Effector memory CD4-positive, alpha-beta T cell (primary cell): ENCODE results near the gene SH3BGR.

Experiments
- DNase-seq, 3 donors: peaks; one replicate each; pipeline ENCODE4 v3.0.0-alpha.2; 2020
- H3K27ac ChIP-seq: 2 replicates; pipeline ENCODE4 v1.7.0; 2013; ENCODE audit warnings: mild to moderate bottlenecking, low read length, moderate library complexity; ENCODE audit not compliant: insufficient read depth, poor library complexity, severe bottlenecking
- H3K27me3 ChIP-seq: replicated peaks from 2 replicates; pipeline ENCODE4 v1.7.0; 2013; ENCODE audit warnings: mild to moderate bottlenecking, low read length; ENCODE audit not compliant: insufficient read depth, control insufficient read depth, poor library complexity, severe bottlenecking
- H3K36me3 ChIP-seq: 2 replicates; pipeline ENCODE4 v1.7.0; 2013; ENCODE audit warnings: mild to moderate bottlenecking, low read length, moderate library complexity; ENCODE audit not compliant: control insufficient read depth, insufficient read depth
- H3K4me1 ChIP-seq: 2 replicates; pipeline ENCODE4 v1.7.0; 2013; ENCODE audit warnings: low read length, mild to moderate bottlenecking; ENCODE audit not compliant: control insufficient read depth, insufficient read depth, poor library complexity, severe bottlenecking
- H3K4me3 ChIP-seq: 2 replicates; pipeline ENCODE4 v1.7.0; 2013; ENCODE audit warnings: low read length, low read depth, mild to moderate bottlenecking; ENCODE audit not compliant: insufficient read depth, poor library complexity, severe bottlenecking
- H3K9me3 ChIP-seq: 2 replicates; pipeline ENCODE4 v1.7.0; 2013; ENCODE audit warnings: mild to moderate bottlenecking, low read length, moderate library complexity; ENCODE audit not compliant: control insufficient read depth

The SH3BGR gene

DNA sequence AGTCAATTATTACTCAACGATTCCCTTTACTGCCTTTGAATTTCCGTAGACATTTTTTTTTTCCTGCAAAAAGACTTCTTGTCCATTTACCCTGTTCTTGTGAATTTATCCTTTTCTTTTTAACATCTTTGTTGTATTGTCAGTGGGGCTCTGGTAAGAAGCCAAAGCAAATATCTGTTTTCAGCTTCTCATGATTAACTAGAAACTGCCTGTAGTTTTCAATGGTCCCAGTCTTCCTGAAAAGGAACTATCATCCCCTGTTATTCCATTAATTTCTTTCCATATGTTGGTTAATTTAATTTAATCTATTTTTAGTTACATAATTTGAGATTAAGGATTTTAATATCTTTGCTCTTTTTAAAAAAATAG is 28.0 kb downstream of the SH3BGR start:
- no peaks in the 10 kb centered on the region for H3K27me3 ChIP-seq
- no peaks in the 10 kb centered on the region for H3K9me3 ChIP-seq
- no peak overlapping the region for H3K27ac ChIP-seq
- H3K4me1 ChIP-seq: no peaks in the 10 kb centered on the region
- H3K36me3 ChIP-seq: no peaks in the 10 kb centered on the region
- H3K4me3 ChIP-seq: no peak overlapping the region
- no peak for DNase-seq

DNA sequence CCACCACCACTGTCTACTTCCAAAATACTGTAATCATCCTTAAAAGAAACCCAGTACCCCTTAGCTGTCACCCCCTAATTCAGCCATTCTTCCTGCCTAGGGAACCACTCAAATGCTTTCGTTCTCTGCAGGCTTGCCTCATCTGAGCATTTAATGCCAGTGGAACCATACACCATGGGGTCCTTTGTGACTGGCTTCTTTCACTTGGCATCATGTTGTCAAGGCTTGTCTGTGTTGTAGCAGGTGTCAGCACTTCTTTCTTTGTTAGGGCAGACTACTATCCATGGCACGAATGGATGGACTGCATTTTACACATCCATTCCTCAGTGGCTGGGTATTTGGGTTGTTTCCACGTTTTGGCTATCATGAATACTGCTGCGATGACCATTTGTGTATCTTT is 28.5 kb downstream of the SH3BGR start:
- Histone ChIP-seq H3K9me3 (no peaks in the 10 kb centered on the region), H3K4me3 (no peak overlapping the region), H3K36me3 (no peaks in the 10 kb centered on the region), H3K27ac (no peak overlapping the region), H3K27me3 (no peaks in the 10 kb centered on the region), H3K4me1 (no peaks in the 10 kb centered on the region)
- no peak for DNase-seq

DNA sequence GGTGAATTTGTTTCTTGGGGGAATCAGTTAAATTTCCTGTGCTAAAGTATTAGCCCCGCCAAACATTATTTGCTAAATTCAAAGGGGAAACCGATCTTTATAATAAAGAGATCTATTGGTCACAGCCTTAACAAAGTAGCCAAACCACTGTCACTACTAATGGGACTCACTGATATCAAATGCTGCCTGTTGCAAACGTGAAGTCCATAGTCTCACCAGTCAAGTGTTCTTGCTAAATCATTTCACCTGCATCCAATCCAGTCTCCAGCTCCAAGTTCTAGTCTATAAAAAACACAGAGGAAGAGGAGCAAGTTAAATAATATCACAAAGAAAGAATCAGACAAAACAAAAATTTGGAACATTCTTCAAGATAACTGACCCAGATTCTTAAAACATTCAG is 30.1 kb downstream of the SH3BGR start:
- no peaks in the 10 kb centered on the region for H3K4me1 ChIP-seq
- no peaks in the 10 kb centered on the region for H3K36me3 ChIP-seq
- no peak overlapping the region for H3K4me3 ChIP-seq
- no peaks in the 10 kb centered on the region for H3K9me3 ChIP-seq
- no peaks in the 10 kb centered on the region for H3K27me3 ChIP-seq
- no peak overlapping the region for H3K27ac ChIP-seq
- DNase-seq: no peak

DNA sequence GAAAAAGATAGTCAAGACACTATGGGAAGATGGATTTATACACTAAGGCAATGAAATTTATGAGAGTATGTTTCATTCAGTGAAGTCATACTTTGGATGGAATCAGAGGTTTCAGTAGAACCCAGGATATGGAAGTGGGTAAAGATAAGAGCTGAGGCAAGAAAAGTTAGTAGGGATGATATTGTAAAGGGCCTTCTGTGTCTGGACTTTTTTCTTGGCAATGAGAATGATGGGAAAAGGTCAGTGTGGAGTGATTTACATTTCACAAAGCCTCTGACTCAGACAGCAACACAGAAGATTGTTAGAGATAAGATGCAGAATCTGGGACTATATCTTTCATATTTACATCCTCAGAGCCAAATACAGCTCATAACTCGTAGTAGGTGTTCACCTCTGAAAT is 32.1 kb downstream of the SH3BGR start:
- Histone ChIP-seq H3K4me3 (no peak overlapping the region), H3K4me1 (no peaks in the 10 kb centered on the region), H3K27me3 (no peaks in the 10 kb centered on the region), H3K36me3 (no peaks in the 10 kb centered on the region), H3K9me3 (no peaks in the 10 kb centered on the region), H3K27ac (no peak overlapping the region)
- no peak for DNase-seq

DNA sequence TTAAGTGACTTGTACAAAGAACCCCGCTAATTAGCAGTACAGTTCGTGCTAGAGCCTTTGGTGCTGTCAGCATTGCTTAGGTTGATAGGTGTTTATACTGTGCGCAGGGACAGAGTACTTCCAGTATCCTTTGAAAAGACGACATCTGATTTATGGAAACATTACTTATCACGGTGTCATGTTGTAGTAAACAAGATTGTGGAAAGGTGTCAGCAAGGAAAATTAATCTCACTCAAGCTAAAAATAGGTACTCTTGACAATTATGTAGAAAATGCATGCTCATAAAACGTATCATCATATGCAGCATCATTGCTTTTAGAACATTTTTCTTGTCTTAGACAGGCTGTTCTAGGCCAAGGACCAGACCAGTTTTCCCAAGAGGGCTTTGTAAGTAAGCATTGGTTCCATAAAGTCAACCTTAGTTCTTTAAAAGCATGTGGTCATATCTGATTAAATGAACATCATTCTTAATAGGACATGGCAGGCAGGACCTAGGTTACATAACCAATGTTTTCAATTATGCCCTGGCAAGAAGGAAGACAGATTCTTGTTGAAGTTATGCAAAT is 33.0 kb downstream of the SH3BGR start:
- Histone ChIP-seq H3K36me3 (no peaks in the 10 kb centered on the region), H3K9me3 (no peaks in the 10 kb centered on the region), H3K27ac (no peak overlapping the region), H3K4me3 (no peak overlapping the region), H3K27me3 (no peaks in the 10 kb centered on the region), H3K4me1 (no peaks in the 10 kb centered on the region)
- DNase-seq: no peak

DNA sequence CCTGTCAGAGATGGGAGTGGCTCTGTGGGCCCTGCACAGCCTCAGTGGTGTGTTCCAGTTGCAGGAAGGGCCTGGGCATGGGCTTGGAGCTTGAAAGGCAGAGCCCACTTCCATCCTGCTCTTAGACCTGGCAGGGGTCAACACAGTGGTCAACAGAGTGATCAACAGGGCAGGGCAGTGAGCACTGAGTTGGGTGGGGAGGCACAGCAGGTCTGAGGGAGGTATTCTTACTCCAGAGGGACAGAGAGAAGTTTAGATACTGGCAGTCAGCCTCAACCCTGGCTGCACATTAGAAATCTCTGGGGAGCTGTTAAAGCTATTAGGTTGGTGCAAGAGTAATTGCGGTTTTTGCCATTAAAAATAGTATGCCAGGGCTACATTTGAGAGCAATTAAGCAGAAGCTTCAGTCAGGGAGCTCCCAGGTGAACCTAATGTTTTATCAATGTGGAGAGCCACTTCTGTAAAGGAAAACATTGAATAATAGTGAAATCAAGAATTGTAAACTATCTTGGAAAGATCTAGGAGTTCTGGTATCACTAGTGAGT is 37.7 kb downstream of the SH3BGR start:
- Histone ChIP-seq H3K36me3 (no peaks in the 10 kb centered on the region), H3K4me3 (no peak overlapping the region), H3K27ac (no peak overlapping the region), H3K4me1 (no peaks in the 10 kb centered on the region), H3K9me3 (no peaks in the 10 kb centered on the region), H3K27me3 (no peaks in the 10 kb centered on the region)
- DNase-seq: no peak

DNA sequence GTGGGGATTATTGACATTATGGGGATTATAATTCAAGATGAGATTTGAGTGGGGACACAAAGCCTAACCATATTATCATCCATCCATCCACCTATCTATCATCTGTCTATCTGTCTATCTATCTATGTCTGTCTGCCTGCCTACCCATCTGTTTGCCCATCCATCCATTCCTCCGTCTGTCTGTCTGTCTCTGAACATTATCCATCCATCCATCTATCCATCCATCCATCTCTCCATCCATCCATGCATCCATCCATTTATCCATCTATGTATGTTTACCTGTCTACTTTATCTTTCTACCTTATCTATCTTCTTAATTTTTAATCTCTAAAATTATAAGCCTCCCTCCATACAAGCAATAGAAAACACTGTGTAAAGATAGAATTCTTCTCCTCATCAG is 47.4 kb downstream of the SH3BGR start:
- Histone ChIP-seq H3K27ac (no peak overlapping the region), H3K27me3 (no peaks in the 10 kb centered on the region), H3K9me3 (no peaks in the 10 kb centered on the region), H3K4me1 (no peaks in the 10 kb centered on the region), H3K4me3 (no peak overlapping the region), H3K36me3 (no peaks in the 10 kb centered on the region)
- no peak for DNase-seq

DNA sequence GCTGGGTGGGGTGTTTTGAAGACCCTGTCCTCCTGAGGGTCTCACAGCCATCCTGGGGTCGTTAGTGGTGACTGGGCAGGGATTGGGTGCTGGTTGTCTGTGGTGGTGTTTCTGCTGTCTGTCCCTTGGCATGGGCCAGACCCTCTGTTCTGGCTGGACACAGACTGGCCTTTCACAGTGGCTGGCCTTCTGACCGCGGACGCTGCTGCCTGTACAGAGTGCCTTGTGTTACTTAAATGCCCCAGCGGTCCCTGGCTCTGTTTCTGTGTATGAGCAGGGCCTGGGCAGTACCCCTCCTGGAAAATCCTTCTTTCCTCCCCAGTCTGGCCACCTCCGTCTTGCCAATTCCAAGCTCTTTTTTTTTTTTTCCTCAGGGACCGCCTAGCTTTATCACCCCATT is 50.9 kb downstream of the SH3BGR start:
- no peaks in the 10 kb centered on the region for H3K27me3 ChIP-seq
- H3K9me3 ChIP-seq: no peaks in the 10 kb centered on the region
- no peaks in the 10 kb centered on the region for H3K36me3 ChIP-seq
- no peak for DNase-seq
- H3K4me3 ChIP-seq: no peak overlapping the region
- no peak overlapping the region for H3K27ac ChIP-seq
- no peaks in the 10 kb centered on the region for H3K4me1 ChIP-seq

DNA sequence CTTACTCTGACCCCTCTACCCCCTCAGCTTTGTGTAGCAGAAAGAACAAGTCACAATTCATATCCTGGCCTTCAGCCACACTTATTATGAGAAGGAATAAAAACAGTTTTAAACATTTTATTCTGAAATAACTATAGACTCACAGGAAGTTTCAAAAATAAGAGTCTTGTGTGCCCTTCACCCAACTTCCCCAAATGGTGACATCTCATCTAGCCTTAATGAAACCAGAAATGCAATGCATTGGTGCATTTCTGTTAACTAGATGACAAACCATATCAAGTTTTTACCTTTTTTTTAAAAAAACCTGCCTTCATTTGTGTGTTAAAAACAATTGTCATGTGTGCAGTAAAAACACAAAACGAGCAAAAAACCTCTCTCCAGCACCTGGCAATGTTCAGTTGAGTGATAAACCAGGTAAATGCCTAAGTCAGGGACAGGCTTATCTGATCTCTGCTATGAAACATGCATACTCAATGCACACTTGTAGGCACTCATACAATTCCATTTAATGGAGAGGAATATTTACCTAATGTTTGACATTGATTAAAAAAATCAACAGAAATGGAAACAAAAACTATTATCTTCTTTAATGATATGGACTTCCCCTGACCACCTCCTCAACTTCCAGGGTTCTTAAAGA is 51.5 kb downstream of the SH3BGR start:
- H3K27ac ChIP-seq: no peak overlapping the region
- H3K36me3 ChIP-seq: no peaks in the 10 kb centered on the region
- H3K4me3 ChIP-seq: no peak overlapping the region
- no peaks in the 10 kb centered on the region for H3K9me3 ChIP-seq
- no peaks in the 10 kb centered on the region for H3K27me3 ChIP-seq
- DNase-seq: no peak
- H3K4me1 ChIP-seq: no peaks in the 10 kb centered on the region

DNA sequence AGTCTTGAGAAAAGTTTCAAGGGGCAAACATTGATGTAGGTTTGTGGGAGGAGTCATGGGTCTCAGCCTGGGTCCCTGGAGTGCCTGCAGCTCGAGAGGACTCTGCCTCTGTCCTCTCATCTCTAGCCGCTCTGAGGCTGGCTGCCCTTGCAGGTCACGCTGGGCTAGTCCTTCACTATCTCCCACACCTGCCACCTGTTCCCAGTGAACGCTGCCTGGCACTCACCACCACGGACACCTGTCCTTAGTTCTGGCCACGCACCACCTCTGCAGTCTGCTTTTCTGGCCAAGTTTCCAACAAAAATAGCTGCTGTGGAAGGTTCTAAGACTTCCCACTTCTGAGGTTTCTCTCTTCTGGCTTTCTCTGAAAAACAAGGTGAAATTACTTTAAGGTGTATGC is 52.5 kb downstream of the SH3BGR start:
- no peak overlapping the region for H3K27ac ChIP-seq
- no peak for DNase-seq
- no peaks in the 10 kb centered on the region for H3K9me3 ChIP-seq
- no peak overlapping the region for H3K4me3 ChIP-seq
- H3K27me3 ChIP-seq: no peaks in the 10 kb centered on the region
- H3K4me1 ChIP-seq: no peaks in the 10 kb centered on the region
- H3K36me3 ChIP-seq: no peaks in the 10 kb centered on the region
